Measurements from ENCODE around the gene CSTF2.

The CSTF2 gene

GRCh38 chrX:100870527-100870926 lies 50.3 kb downstream of the CSTF2 start:
- DNase-seq (ENCODE audit: low read depth in 3 of 3), result no peak

GRCh38 chrX:100871594-100872560 lies 51.7 kb downstream of the CSTF2 start:
- DNase-seq (ENCODE audit: low read depth in 3 of 3), result no peak

- DNase-seq (ENCODE audit: low read depth in 3 of 3), result no peak
These were observed 54.1 kb downstream of the CSTF2 start, which contains the start of gene NOX1 for GRCh38 chrX:100874325-100874724. Gene NOX1 (minus strand): TSS chrX:100874359. CDS start chrX:100874139, 220 bp downstream.

GRCh38 chrX:100880368-100880767 lies 60.2 kb downstream of the CSTF2 start:
- DNase-seq (ENCODE audit: low read depth in 3 of 3), result no peak

- DNase-seq (ENCODE audit: low read depth in 3 of 3), result no peak
These were observed 63.5 kb downstream of the CSTF2 start for GRCh38 chrX:100883654-100884053.
